Liver (tissue), 9 donors: ENCODE results near the gene P2RY6. TPM values are rescaled to one million over a fixed set of nuclear protein-coding genes. Genes with fewer than 3 reads are reported as not detected.

ENCODE experiments used
- DNase-seq: peaks from one replicate; pipeline ENCODE4 v3.0.0-alpha.2; 2017; ENCODE audit warnings: low spot score
- H3K27ac ChIP-seq, 2 donors: one replicate each; pipeline ENCODE4 v1.7.0; 2013; ENCODE audit warnings: inconsistent platforms in 2 of 2, low read length in 2 of 2, control low read depth in 1 of 2, low read depth in 1 of 2, mild to moderate bottlenecking in 1 of 2
- H3K27me3 ChIP-seq, 4 donors: one replicate each; pipeline versions ENCODE4 v1.6.1 to v1.7.0; 2013; ENCODE audit warnings: low read length in 3 of 4, inconsistent platforms in 1 of 4, mild to moderate bottlenecking in 1 of 4, moderate library complexity in 1 of 4; ENCODE audit not compliant: control insufficient read depth in 4 of 4, insufficient read depth in 4 of 4
- H3K36me3 ChIP-seq, 4 donors: one replicate each; pipeline versions ENCODE4 v1.6.1 to v1.7.0; 2013; ENCODE audit warnings: low read length in 3 of 4, mild to moderate bottlenecking in 3 of 4, low read depth in 1 of 4, moderate library complexity in 1 of 4; ENCODE audit not compliant: control insufficient read depth in 4 of 4, insufficient read depth in 3 of 4
- H3K4me1 ChIP-seq, 4 donors: one replicate each; pipeline versions ENCODE4 v1.6.1 to v1.7.0; 2013; ENCODE audit warnings: low read length in 3 of 4, mild to moderate bottlenecking in 3 of 4, moderate library complexity in 1 of 4; ENCODE audit not compliant: control insufficient read depth in 4 of 4, insufficient read depth in 4 of 4
- H3K4me3 ChIP-seq, 3 donors: one replicate each; pipeline versions ENCODE4 v1.6.1 to v1.7.0; 2013; ENCODE audit warnings: low read length in 3 of 3, control low read depth in 1 of 3, low read depth in 1 of 3, mild to moderate bottlenecking in 1 of 3
- H3K9ac ChIP-seq, 2 donors: one replicate each; pipeline ENCODE4 v1.7.0; 2013; ENCODE audit warnings: low read length in 2 of 2, mild to moderate bottlenecking in 2 of 2, moderate library complexity in 2 of 2, control low read depth in 1 of 2, low read depth in 1 of 2
- H3K9me3 ChIP-seq, 4 donors: one replicate each; pipeline versions ENCODE4 v1.6.1 to v1.7.0; 2013; ENCODE audit warnings: low read length in 3 of 4; ENCODE audit not compliant: control insufficient read depth in 4 of 4
- ATF3 ChIP-seq: IDR thresholded peaks from 2 replicates; pipeline ENCODE4 v1.6.1; 2016; ENCODE audit warnings: antibody characterized with exemption
- CTCF ChIP-seq: fragments of 150-350 bp; IDR thresholded peaks from 2 replicates; pipeline ENCODE4 v1.5.1; 2017; ENCODE audit warnings: improper control_type of control experiment, low read depth, low read length; ENCODE audit not compliant: missing input control
- EGR1 ChIP-seq, 2 donors: IDR thresholded peaks; 2 replicates each; pipeline ENCODE4 v1.6.1; 2016 to 2018; ENCODE audit warnings: antibody characterized with exemption in 2 of 2, low read depth in 2 of 2
- FOXA1 ChIP-seq: IDR thresholded peaks from 2 replicates; pipeline ENCODE4 v1.6.1; 2016; ENCODE audit warnings: antibody characterized with exemption
- GABPA ChIP-seq, 2 donors: IDR thresholded peaks in 1 of 2; conservative IDR thresholded peaks in 1 of 2; 2 replicates each; pipeline ENCODE4 v1.6.1; 2016; ENCODE audit warnings: antibody characterized with exemption in 2 of 2, mild to moderate bottlenecking in 1 of 2, moderate library complexity in 1 of 2
- HNF4G ChIP-seq: IDR thresholded peaks from 2 replicates; pipeline ENCODE4 v1.6.1; 2016; ENCODE audit warnings: antibody characterized with exemption
- JUND ChIP-seq, 2 donors: IDR thresholded peaks; 2 replicates each; pipeline ENCODE4 v1.6.1; 2016; ENCODE audit warnings: antibody characterized with exemption in 2 of 2
- MAX ChIP-seq: IDR thresholded peaks from 2 replicates; pipeline ENCODE4 v1.6.1; 2016; ENCODE audit warnings: antibody characterized with exemption
- NR2F2 ChIP-seq: IDR thresholded peaks from 2 replicates; pipeline ENCODE4 v1.6.1; 2016; ENCODE audit warnings: antibody characterized with exemption
- RAD21 ChIP-seq, 2 donors: IDR thresholded peaks; 2 replicates each; pipeline ENCODE4 v1.6.1; 2016; ENCODE audit warnings: antibody characterized with exemption in 2 of 2, mild to moderate bottlenecking in 2 of 2
- REST ChIP-seq: IDR thresholded peaks from 2 replicates; pipeline ENCODE4 v1.6.1; 2016; ENCODE audit warnings: antibody characterized with exemption, mild to moderate bottlenecking
- SP1 ChIP-seq: IDR thresholded peaks from 2 replicates; pipeline ENCODE4 v1.6.1; 2018; ENCODE audit warnings: antibody characterized with exemption, mild to moderate bottlenecking
- TAF1 ChIP-seq: conservative IDR thresholded peaks from 2 replicates; pipeline ENCODE4 v1.6.1; 2016; ENCODE audit warnings: antibody characterized with exemption, mild to moderate bottlenecking
- YY1 ChIP-seq: IDR thresholded peaks from 2 replicates; pipeline ENCODE4 v1.6.1; 2016; ENCODE audit warnings: antibody characterized with exemption, mild to moderate bottlenecking
- ZBTB33 ChIP-seq: IDR thresholded peaks from 2 replicates; pipeline ENCODE4 v1.6.1; 2016; ENCODE audit warnings: antibody characterized with exemption
- WGBS: extraction: QIAGEN DNeasy Blood & Tissue Kit; methylation state at CpG from one replicate; pipeline ENCODE4 v1.1.7; 2013; 5-methylcytosine and 5-hydroxymethylcytosine counted together
- polyA plus RNA-seq, 2 donors: library from polyadenylated mRNA; stranded (reverse) in 1 of 2; unstranded in 1 of 2; fragments of 200-250 nt in 1 of 2; fragments of >200 nt in 1 of 2; fragmentation: Nextera tagmentation in 1 of 2; extraction: Ambion mirVana in 1 of 2; gene quantifications; one replicate each; pipeline versions ENCODE4 v1.2.1 to v1.2.3, GENCODE V29; 2013 to 2015
- total RNA-seq, 2 donors: library from RNA; depleted of rRNA; stranded (reverse); fragments of >200 nt; gene quantifications; one replicate each; pipeline ENCODE4 v1.2.3, GENCODE V29; 2014
- donor health status: healthy.
- donor health status: healthy.
- donor health status: healthy.
- donor health status: healthy.
- donor health status: healthy.

Gene P2RY6
- total and polyA plus RNA-seq, 4 donors, result 0.21 to 1.3 (median 0.78) TPM

GRCh38 chr11:73307323-73308002 is 35.3 kb downstream of the P2RY6 start:
- DNase-seq, result peak; percentile 96
- H3K4me1 ChIP-seq, result peaks cover 3 to 24% (median 13%) of the 10 kb centered on the region in 4 donors
- peak overlapping the region; percentile 82 to 84 for H3K27ac ChIP-seq
- H3K9me3 ChIP-seq, result no peaks in the 10 kb centered on the region
- no peak for TF ChIP-seq TAF1
- TF ChIP-seq ZBTB33, result no peak
- TF ChIP-seq GABPA (IDR thresholded peaks at IDR 0.05 in 1 of 2, conservative IDR thresholded peaks at IDR 0.05 in 1 of 2), result no peak
- no peak for TF ChIP-seq ATF3
- TF ChIP-seq FOXA1, result no peak
- TF ChIP-seq RAD21 (IDR thresholded peaks at IDR 0.05), result peak; percentile 87 to 94
- TF ChIP-seq EGR1 (IDR thresholded peaks at IDR 0.05; ENCODE audit: low read depth in 2 of 2), result no peak
- peak; percentile 37 for TF ChIP-seq SP1
- TF ChIP-seq MAX, result no peak
- TF ChIP-seq CTCF, result peak; percentile 89
- TF ChIP-seq JUND (IDR thresholded peaks at IDR 0.05), result no peak
- no peak for TF ChIP-seq NR2F2
- no peak for TF ChIP-seq HNF4G
- peak; percentile 37 for TF ChIP-seq YY1
- TF ChIP-seq REST, result no peak
- no peaks in the 10 kb centered on the region for H3K36me3 ChIP-seq
- H3K4me3 ChIP-seq, result peak overlapping the region; percentile 48 to 73 (median 72)
- WGBS, result under 1% methylated on average over 56 of the region's 56 CpGs
- no peaks in the 10 kb centered on the region for H3K27me3 ChIP-seq
- H3K9ac ChIP-seq, result peak overlapping the region in 1 of 2 donors; percentile 30
